ENCODE results near the gene HERPUD2.
"Not testable (repeated sequence)": the region's sequence is repeated elsewhere in the genome, so short reads cannot be mapped to it uniquely, and the experiment has no call there.

Gene HERPUD2

GRCh38 chr7:35676211-35676610 is 18.7 kb downstream of the HERPUD2 start:
- DNase-seq, result no peak

- DNase-seq, result no peak
Measured at GRCh38 chr7:35670856-35671569, 23.9 kb downstream of the HERPUD2 start.

- not testable (repeated sequence) for DNase-seq
Measured at GRCh38 chr7:35660411-35660810, 34.5 kb downstream of the HERPUD2 start.

- no peak for DNase-seq
Measured at GRCh38 chr7:35658606-35659201, 36.2 kb downstream of the HERPUD2 start.

- DNase-seq, result no peak
Measured at GRCh38 chr7:35657125-35657524, 37.8 kb downstream of the HERPUD2 start.

- not testable (repeated sequence) for DNase-seq
Measured at GRCh38 chr7:35654558-35654957, 40.4 kb downstream of the HERPUD2 start.

GRCh38 chr7:35652124-35652523 is 42.8 kb downstream of the HERPUD2 start:
- DNase-seq, result peak; percentile 17

GRCh38 chr7:35650751-35651150 is 44.2 kb downstream of the HERPUD2 start:
- DNase-seq, result no peak

GRCh38 chr7:35649711-35650110 is 45.2 kb downstream of the HERPUD2 start:
- no peak for DNase-seq

- no peak for DNase-seq
Measured at GRCh38 chr7:35648367-35648766, 46.6 kb downstream of the HERPUD2 start.

- no peak for DNase-seq
Measured at GRCh38 chr7:35647171-35647574, 47.8 kb downstream of the HERPUD2 start.

- DNase-seq, result no peak
Measured at GRCh38 chr7:35646289-35647023, 48.5 kb downstream of the HERPUD2 start.

GRCh38 chr7:35645691-35646090 is 49.2 kb downstream of the HERPUD2 start:
- DNase-seq, result no peak

- DNase-seq, result no peak
Measured at GRCh38 chr7:35630024-35630972, 64.6 kb downstream of the HERPUD2 start.

- DNase-seq, result peak; percentile 8
Measured at GRCh38 chr7:35624299-35625186, 70.4 kb downstream of the HERPUD2 start.

- DNase-seq, result no peak
Measured at GRCh38 chr7:35623381-35623780, 71.6 kb downstream of the HERPUD2 start.

GRCh38 chr7:35619863-35620262 is 75.1 kb downstream of the HERPUD2 start:
- DNase-seq, result no peak

GRCh38 chr7:35617041-35617440 is 77.9 kb downstream of the HERPUD2 start:
- no peak for DNase-seq

- DNase-seq, result no peak
Measured at GRCh38 chr7:35613150-35613549, 81.8 kb downstream of the HERPUD2 start.

GRCh38 chr7:35605760-35606159 is 89.2 kb downstream of the HERPUD2 start:
- no peak for DNase-seq

- DNase-seq, result no peak
Measured at GRCh38 chr7:35604595-35604994, 90.3 kb downstream of the HERPUD2 start.

GRCh38 chr7:35599645-35600044 is 95.3 kb downstream of the HERPUD2 start:
- no peak for DNase-seq

Data from activated effector memory CD4-positive, alpha-beta T cell treated with Interleukin-2 at 50 U/mL for 16 hours (primary cell).